Cortex of kidney (tissue), 1 donor: ENCODE measurements around the gene FBXO41.

ENCODE experiments used
- DNase-seq: peaks from one replicate; lab custom pipeline; 2025; lab: John Stamatoyannopoulos, UW

FBXO41 gene

DNA sequence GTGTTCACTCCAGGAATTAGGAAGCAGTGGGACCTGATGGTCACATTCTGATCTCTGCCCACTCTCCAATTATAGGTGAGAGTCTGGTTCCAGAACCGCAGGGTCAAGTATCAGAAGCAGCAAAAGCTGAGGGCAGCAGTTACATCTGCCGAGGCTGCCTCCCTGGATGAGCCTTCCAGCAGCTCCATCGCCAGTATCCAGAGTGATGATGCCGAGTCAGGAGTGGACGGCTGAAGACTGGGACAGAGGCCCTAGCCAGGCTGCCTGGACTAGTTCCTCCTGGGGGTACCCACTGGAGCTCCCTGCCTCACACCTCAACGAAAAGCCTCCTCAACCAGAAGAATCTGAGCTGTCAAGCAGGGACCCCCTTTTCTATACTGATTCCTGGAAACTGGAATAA, 73.6 kb downstream of the FBXO41 start:
- DNase-seq = no peak

DNA sequence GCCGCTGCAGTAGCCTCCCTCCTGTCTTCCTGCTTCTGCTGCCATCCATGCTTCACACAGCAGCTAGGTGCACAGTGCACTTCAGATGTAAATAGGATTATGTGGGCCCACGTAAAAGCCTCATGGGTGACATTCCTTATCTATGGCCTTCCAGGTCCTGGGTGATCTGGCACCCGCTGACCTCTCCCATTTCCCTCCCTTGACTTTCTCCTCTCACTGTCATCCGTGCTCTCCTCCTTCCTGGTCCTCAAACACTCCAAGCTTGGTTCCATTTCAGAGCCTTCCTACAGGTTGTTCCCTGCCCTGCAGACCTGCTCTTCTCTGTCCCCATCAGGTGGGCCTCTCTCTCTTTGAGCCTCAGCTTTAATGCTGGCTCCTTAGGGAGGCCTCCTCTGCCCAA, 74.3 kb downstream of the FBXO41 start:
- DNase-seq = no peak

DNA sequence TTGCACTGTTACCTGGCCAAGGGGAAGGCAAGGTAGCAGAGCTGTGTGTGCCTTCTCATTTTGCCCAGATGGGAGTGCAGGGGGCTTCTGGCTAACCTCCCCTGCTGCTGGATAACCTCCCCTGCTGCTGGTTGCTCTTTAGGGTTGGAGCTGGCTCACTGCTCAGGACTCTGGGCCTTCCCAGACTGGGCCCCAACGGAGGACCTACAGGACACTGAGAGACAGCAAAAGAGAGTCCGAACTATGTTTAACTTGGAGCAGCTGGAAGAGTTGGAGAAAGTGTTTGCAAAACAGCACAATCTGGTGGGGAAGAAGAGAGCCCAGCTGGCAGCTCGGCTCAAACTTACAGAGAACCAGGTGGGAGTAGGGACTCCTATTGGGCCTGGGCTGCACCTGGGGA, 76.0 kb downstream of the FBXO41 start:
- DNase-seq = no peak

DNA sequence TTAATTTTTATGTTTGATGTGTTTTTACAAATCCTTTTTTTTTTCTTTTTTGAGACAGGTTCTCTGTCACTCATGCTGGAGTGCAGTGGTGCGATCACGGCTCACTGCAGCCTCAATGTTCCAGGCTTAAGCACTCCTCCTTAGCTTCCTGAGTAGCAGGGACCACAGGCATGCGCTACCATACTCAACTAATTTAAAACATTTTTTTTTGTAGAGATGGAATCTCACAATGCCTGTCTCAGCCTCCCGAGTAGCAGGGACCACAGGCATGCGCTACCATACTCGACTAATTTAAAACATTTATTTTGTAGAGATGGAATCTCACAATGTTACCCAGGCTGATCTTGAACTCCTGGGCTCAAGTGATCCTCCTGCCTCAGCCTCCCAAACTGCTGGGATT, 78.7 kb downstream of the FBXO41 start:
- DNase-seq = no peak
